OCI-LY3 (cell line): Measurements from ENCODE around the gene RBPJ.

Experiments used
- EZH2phosphoT487 ChIP-seq: fragments of 200-600 bp; shearing (Covaris generic); IDR thresholded peaks from 2 replicates; pipeline ENCODE4 v1.6.1; 2018; ENCODE audit warnings: antibody characterized with exemption, mixed run types, low read depth
- TF ChIP-seq, protein P1 (sequence below): fragments of 200-600, 300-600 bp; sonication (generic); IDR thresholded peaks from 2 replicates; pipeline ENCODE4 v1.5.1; 2014; ENCODE audit warnings: antibody characterized with exemption, low read length, low read depth

- TF ChIP-seq, protein P1, sequence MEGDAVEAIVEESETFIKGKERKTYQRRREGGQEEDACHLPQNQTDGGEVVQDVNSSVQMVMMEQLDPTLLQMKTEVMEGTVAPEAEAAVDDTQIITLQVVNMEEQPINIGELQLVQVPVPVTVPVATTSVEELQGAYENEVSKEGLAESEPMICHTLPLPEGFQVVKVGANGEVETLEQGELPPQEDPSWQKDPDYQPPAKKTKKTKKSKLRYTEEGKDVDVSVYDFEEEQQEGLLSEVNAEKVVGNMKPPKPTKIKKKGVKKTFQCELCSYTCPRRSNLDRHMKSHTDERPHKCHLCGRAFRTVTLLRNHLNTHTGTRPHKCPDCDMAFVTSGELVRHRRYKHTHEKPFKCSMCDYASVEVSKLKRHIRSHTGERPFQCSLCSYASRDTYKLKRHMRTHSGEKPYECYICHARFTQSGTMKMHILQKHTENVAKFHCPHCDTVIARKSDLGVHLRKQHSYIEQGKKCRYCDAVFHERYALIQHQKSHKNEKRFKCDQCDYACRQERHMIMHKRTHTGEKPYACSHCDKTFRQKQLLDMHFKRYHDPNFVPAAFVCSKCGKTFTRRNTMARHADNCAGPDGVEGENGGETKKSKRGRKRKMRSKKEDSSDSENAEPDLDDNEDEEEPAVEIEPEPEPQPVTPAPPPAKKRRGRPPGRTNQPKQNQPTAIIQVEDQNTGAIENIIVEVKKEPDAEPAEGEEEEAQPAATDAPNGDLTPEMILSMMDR: no peak
- TF ChIP-seq EZH2phosphoT487: no peak
Measured at GRCh38 chr4:26334366-26334765, 13.6 kb downstream of the RBPJ start.
